ENCODE results near the gene OR2AT4.
"Not testable (repeated sequence)": the region's sequence is repeated elsewhere in the genome, so short reads cannot be mapped to it uniquely, and the experiment has no call there.

Gene OR2AT4

DNA sequence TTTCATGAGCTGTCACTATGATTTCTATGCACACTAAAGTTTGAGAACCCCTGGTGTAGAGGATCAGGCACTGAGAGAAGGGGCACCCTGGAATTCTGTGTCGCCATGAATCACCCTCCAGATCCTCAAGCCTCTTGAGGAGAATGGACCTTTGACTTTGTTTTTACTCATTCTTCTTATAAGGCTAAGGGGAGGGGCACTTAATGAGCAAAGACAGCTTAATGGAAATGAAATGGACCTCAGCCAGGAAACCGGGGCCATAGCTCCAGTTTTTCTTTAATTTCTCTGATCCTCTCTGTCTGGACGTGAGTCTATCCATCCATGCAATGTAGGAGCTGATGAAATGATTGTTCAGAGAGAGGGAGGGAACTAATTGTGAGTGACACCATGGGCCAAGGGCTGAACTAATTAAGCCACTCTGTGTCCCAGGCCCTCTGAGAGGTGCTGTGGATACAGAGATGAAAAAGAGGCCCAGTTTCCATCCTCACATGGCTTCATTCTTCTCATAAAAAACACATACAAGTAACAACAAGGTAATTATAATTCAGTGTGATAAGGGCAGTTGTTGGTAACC lies 32.8 kb downstream of the OR2AT4 start:
- no peak for DNase-seq

DNA sequence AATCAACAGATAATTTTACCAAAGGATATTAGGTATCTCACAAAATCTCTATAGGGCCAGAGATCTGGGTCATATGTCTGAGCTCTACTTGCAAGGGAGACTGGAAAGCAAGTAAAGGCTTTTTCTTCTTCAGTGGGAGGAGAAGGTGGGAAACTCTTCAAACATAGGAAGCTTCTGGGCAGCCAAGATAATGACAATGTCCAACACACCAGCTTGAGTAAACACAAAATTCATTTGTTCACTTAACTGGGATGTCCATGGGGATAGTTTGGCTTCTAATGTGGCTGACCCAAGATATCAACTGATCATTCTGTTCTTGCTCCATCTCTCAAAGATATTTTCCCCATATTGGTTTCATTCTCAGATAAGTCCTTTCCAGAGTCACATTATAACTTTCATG lies 37.4 kb downstream of the OR2AT4 start:
- DNase-seq: no peak

GRCh38 chr11:75056814-75057213 lies 39.9 kb downstream of the OR2AT4 start:
- DNase-seq: no peak

DNA sequence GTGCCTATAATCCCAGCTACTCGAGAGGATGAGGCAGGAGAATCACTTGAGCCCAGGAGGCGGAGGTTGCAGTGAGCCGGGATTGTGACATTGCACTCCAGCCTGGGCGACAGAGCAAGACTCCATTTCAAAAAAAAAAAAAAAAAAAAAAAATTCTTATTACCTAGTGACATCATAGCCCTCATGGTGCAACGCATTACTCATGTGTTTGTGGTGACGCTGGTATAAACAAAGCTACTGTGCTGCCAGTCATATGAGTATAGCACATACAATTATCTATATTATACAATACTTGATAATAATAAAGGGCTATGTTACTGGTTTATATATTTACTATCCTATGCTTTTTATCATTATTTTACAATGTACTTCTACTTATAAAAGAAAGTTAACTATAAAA lies 41.2 kb downstream of the OR2AT4 start:
- no peak for DNase-seq

GRCh38 chr11:75052457-75052856 lies 44.2 kb downstream of the OR2AT4 start:
- DNase-seq: no peak

GRCh38 chr11:75051043-75051442 lies 45.6 kb downstream of the OR2AT4 start:
- DNase-seq: no peak

DNA sequence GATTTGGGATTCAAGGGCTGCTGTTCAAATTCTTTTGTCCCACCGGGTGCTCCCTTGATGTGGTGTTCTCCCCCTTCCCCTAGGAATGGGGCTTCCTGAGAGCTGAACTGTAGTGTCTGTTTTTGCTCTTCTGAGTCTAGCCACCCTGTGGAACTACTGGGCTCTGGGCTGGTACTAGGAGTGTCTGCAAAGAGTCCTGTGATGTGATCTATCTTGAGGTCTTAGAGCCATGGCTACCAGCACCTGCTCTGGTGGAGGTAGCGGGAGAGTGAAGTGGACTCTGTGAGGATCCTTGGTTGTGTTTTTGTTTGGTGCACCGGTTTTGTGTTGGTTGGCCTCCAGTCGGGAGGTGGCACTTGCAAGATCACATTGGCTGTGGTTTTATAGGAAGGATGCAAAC lies 46.2 kb downstream of the OR2AT4 start:
- no peak for DNase-seq

DNA sequence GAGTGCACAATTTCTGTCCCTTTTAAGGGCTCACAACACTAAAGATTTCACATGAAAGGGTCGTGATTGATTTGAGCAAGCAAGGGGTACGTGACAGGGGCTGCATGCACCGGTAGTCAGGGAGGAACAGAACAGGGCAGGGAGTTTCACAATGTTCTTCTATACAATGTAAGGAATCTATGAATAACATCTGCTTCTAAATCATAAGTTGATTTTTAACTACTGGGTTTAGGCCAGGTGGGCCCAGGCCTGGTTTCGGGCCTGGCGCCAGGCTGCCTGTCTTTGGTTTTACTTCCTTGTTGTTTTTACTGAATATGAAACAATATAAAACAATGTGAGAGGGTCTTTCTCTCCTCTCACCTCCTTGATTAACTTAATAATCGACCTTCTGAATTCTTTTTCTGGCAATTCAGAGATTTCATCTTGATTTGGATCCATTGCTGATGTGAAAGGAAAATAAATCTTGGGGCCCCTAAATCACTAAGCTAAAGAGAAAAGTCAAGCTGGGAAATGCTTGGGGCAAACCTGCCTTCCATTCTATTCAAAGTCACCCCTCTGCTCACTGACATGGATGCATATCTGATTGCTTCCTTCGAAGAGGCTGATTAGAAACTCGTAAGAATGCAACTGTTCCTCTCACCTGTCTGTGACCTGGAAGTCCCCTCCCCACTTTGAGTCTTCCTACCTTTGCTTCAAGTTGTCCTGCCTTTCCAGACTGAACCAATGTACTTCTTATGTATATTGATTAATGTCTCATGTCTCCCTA lies 47.0 kb downstream of the OR2AT4 start:
- DNase-seq: not testable (repeated sequence)

GRCh38 chr11:75047191-75047590 lies 49.5 kb downstream of the OR2AT4 start:
- no peak for DNase-seq

DNA sequence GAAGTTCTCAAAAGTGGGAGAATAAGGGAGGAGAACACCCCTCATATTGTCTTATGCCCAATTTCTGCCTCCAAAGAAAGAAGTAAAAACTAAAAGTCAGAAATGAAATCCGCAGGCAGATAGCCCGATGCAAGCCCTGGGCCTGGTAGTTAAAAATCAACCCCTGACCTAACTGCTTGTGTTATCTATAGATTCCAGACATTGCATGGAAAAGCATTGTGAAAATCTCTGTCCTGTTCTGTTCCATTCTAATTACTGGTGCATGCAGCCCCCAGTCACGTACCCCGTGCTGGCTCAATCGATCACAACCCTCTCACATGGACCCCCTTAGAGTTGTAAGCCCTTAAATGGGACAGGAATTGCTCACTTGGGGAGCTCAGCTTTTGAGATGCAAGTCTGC lies 50.0 kb downstream of the OR2AT4 start:
- not testable (repeated sequence) for DNase-seq

GRCh38 chr11:75044381-75045170 lies 52.1 kb downstream of the OR2AT4 start:
- not testable (repeated sequence) for DNase-seq

DNA sequence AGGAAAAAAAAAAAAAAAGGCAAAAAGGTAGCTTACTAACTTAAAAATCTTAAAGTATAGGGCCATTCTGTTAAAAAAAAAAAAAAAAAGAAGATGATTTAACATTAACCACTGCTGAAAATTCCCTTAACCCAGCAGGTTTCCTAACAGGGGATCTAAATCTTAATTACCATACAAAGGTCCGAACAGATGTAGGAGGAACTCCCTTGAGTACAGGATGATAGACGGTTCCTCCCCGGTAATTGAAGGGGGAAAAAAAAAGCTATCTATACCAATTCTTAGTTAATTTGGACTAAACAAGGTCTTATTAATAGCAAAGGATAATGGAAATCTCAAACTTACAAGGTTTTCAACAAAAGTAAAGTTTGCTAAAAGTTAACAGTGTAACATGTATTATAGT lies 54.9 kb downstream of the OR2AT4 start:
- DNase-seq: not testable (repeated sequence)

DNA sequence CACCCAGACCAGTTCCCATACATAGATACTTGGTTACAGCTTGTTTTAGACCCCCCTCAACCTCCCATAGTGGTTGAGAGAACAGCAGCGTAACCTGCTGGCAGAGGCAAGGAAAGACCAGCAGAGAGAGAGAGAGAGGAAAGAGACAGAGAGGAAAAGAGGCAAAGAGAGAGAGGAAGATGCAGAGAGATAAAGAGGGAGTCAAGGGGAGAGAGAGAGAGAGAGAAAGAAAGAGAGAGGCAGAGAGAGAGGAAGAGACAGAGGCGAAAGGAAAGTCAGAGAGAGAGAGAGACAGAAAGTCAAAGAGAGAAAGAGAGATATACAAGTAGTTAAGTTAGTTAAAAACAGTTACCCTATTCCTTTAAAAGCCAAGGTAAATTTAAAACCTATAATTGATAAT lies 55.4 kb downstream of the OR2AT4 start:
- no peak for DNase-seq

DNA sequence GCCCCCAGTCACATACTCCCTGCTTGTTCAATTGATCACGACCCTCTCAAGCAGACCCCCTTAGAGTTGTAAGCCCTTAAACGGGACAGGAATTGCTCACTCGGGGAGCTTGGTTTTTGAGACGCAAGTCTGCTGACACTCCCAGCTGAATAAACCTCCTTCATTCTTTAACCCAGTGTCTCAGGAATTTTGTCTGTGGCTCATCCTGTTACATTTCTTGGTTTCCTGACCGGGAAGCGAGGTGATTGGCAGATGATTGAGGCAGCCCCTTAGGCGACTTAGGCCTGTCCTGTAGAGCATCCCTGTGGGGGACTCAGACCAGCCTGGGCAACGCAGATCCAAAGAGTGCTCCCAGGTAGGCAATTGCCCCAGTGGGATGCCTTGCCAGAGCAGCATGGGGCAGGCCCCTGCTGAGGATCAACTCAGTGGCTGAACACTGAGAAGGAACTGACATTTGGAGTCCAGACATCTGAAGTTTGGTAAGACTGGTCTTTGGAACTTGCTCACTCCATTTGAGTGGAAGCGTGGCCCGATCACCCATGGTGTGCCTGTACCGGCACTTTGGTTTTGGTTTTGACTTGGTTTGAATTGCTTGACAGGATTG lies 56.4 kb downstream of the OR2AT4 start:
- no peak for DNase-seq

- peak in 1 of 2 experiments; percentile 2 for DNase-seq
Observed at GRCh38 chr11:75035911-75036565, 60.6 kb downstream of the OR2AT4 start.

- DNase-seq: no peak
Observed at GRCh38 chr11:75035256-75035655, 61.4 kb downstream of the OR2AT4 start.

GRCh38 chr11:75033916-75034315 lies 62.8 kb downstream of the OR2AT4 start:
- no peak for DNase-seq

DNA sequence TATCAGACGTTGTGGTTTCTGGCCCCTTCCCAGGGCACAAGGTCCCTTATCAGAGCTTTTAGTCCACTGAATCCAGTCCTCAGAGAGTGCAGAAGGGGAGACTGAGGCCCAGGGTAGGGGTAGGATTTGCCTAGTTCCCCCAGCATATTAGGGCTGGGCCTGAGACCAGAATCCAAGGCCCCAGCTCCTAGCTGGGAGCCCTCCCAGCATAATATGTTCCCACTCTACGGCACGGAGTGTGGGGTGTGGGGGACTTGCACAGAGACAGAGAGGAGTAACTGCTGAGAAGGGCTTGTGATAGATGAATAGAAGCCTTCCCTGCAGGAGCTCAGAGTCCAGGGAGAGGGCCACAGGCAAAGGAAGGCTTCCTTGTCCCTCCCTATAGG lies 64.1 kb downstream of the OR2AT4 start:
- no peak for DNase-seq

- DNase-seq: peak; percentile 38 to 40
Observed at GRCh38 chr11:75031771-75032549, 64.7 kb downstream of the OR2AT4 start.
